ENCODE results near the gene FAM216B.
"Not testable (repeated sequence)": the region's sequence is repeated elsewhere in the genome, so short reads cannot be mapped to it uniquely, and the experiment has no call there.

The FAM216B gene

DNA sequence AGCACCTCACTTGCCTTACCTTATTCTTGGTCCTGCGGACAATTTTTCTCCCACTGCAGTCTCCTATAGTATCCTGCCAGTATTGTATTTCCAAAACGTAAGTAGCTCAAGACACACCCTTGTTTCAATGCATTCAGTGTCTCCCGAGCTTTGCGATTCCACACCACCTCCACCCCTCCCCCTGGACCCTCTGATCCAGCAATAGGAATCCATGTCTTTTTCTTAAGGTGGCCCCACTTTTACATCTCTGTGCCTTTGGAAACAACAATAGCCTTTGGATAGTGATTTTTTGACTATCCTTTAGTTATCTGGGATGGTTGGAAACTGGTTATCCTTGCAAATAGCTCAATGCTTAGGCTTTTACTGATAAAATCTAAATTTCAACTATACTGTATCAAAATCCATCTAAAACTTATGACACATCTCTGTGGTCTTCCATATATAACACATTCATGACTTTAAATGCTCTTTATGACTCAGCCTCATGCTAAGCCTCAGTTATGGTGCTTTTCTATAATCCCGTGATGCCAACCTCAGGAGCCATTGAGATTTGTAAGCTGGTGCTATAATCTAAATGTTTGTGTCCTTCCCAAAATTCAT is 27.1 kb downstream of the FAM216B start:
- Histone ChIP-seq H3K4me3 (ENCODE audit: low read length) (no peak overlapping the region), H3K9me3 (ENCODE audit: control insufficient read depth, low read length) (no peaks in the 10 kb centered on the region), H3K36me3 (ENCODE audit: control insufficient read depth, insufficient read depth, low read length) (no peaks in the 10 kb centered on the region), H3K4me1 (ENCODE audit: control insufficient read depth, insufficient read depth, low read length) (no peaks in the 10 kb centered on the region), H3K9ac (ENCODE audit: low read length) (no peak overlapping the region), H3K27me3 (ENCODE audit: control insufficient read depth, insufficient read depth, low read length) (no peaks in the 10 kb centered on the region)

DNA sequence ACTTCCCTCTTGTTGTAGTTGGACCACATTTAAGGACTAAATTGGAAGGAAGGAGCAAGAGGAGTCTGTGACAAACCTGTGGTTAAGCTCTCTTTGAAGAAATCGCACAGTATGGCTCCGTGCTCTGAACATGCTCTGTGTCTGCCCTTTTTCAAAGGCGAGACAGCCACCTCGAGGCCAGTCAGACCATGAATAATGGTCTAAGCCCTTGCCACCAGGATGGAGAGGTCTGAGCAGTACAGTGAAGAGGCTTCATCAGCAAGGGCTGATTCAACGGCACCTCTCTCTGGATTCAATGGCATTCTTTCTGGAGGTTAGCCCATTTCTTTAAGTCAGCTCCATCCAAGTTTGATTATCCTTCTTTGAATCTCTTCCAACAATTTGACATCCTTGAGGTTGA is 30.9 kb downstream of the FAM216B start:
- Histone ChIP-seq H3K9me3 (ENCODE audit: control insufficient read depth, low read length) (no peaks in the 10 kb centered on the region), H3K4me3 (ENCODE audit: low read length) (no peak overlapping the region), H3K27me3 (ENCODE audit: control insufficient read depth, insufficient read depth, low read length) (no peaks in the 10 kb centered on the region), H3K36me3 (ENCODE audit: control insufficient read depth, insufficient read depth, low read length) (no peaks in the 10 kb centered on the region), H3K9ac (ENCODE audit: low read length) (no peak overlapping the region), H3K4me1 (ENCODE audit: control insufficient read depth, insufficient read depth, low read length) (no peaks in the 10 kb centered on the region)

GRCh38 chr13:42814868-42815267 is 33.5 kb downstream of the FAM216B start:
- Histone ChIP-seq H3K27me3 (ENCODE audit: control insufficient read depth, insufficient read depth, low read length) (no peaks in the 10 kb centered on the region), H3K9ac (ENCODE audit: low read length) (no peak overlapping the region), H3K9me3 (ENCODE audit: control insufficient read depth, low read length) (no peaks in the 10 kb centered on the region), H3K4me3 (ENCODE audit: low read length) (no peak overlapping the region), H3K4me1 (ENCODE audit: control insufficient read depth, insufficient read depth, low read length) (no peaks in the 10 kb centered on the region), H3K36me3 (ENCODE audit: control insufficient read depth, insufficient read depth, low read length) (no peaks in the 10 kb centered on the region)

DNA sequence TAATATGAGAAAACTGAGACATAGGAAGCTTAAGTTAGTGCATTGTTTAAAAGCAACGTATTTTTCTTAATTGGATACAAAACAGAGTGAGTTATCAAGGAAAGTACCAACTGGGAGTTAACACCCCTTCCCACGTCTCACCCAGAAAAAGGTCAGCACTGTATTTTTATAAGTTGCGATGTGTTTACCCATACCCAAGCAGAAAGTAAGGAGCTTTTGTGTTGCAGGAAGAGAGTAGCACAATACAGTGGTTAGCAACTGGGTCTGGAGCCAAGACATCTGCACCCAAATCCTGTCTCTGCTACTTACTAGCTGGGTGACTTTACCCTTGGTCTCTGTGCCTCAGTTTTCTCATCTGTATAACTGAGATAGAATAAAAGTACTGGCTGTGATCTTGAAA is 34.3 kb downstream of the FAM216B start:
- no peaks in the 10 kb centered on the region for H3K4me1 ChIP-seq (ENCODE audit: control insufficient read depth, insufficient read depth, low read length)
- no peak overlapping the region for H3K4me3 ChIP-seq (ENCODE audit: low read length)
- no peak overlapping the region for H3K9ac ChIP-seq (ENCODE audit: low read length)
- H3K9me3 ChIP-seq (ENCODE audit: control insufficient read depth, low read length) = no peaks in the 10 kb centered on the region
- no peaks in the 10 kb centered on the region for H3K27me3 ChIP-seq (ENCODE audit: control insufficient read depth, insufficient read depth, low read length)
- no peaks in the 10 kb centered on the region for H3K36me3 ChIP-seq (ENCODE audit: control insufficient read depth, insufficient read depth, low read length)

DNA sequence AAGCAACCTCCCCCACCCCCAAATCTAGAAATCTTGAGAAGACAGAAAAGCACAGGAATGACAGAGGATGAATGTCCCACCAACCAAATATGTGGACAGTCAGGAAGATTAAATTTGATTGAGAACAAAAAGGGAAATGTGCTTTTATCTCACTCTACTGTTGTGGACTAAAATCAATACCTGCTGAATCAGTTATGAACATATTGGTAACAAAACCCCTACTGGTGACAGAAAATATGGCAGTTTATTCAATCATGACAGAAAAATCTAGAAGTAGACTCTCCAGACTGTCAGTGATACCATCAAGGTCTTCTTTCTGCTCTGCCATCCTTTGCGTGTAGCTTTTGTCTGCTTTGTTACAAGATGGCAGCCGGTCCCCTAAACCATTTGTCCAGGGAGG is 35.2 kb downstream of the FAM216B start:
- Histone ChIP-seq H3K4me1 (ENCODE audit: control insufficient read depth, insufficient read depth, low read length) (no peaks in the 10 kb centered on the region), H3K9ac (ENCODE audit: low read length) (no peak overlapping the region), H3K27me3 (ENCODE audit: control insufficient read depth, insufficient read depth, low read length) (no peaks in the 10 kb centered on the region), H3K36me3 (ENCODE audit: control insufficient read depth, insufficient read depth, low read length) (no peaks in the 10 kb centered on the region), H3K4me3 (ENCODE audit: low read length) (no peak overlapping the region), H3K9me3 (ENCODE audit: control insufficient read depth, low read length) (no peaks in the 10 kb centered on the region)

- not testable (repeated sequence) for H3K4me1 ChIP-seq (ENCODE audit: control insufficient read depth, insufficient read depth, low read length); H3K27me3 ChIP-seq (ENCODE audit: control insufficient read depth, insufficient read depth, low read length); H3K9me3 ChIP-seq (ENCODE audit: control insufficient read depth, low read length); H3K36me3 ChIP-seq (ENCODE audit: control insufficient read depth, insufficient read depth, low read length); H3K4me3 ChIP-seq (ENCODE audit: low read length); H3K9ac ChIP-seq (ENCODE audit: low read length)
Measured at GRCh38 chr13:42819687-42820086, 38.3 kb downstream of the FAM216B start.

GRCh38 chr13:42820451-42820850 is 39.1 kb downstream of the FAM216B start:
- Histone ChIP-seq H3K27me3 (ENCODE audit: control insufficient read depth, insufficient read depth, low read length) (no peaks in the 10 kb centered on the region), H3K36me3 (ENCODE audit: control insufficient read depth, insufficient read depth, low read length) (no peaks in the 10 kb centered on the region), H3K9me3 (ENCODE audit: control insufficient read depth, low read length) (no peaks in the 10 kb centered on the region), H3K9ac (ENCODE audit: low read length) (no peak overlapping the region), H3K4me3 (ENCODE audit: low read length) (no peak overlapping the region), H3K4me1 (ENCODE audit: control insufficient read depth, insufficient read depth, low read length) (no peaks in the 10 kb centered on the region)

DNA sequence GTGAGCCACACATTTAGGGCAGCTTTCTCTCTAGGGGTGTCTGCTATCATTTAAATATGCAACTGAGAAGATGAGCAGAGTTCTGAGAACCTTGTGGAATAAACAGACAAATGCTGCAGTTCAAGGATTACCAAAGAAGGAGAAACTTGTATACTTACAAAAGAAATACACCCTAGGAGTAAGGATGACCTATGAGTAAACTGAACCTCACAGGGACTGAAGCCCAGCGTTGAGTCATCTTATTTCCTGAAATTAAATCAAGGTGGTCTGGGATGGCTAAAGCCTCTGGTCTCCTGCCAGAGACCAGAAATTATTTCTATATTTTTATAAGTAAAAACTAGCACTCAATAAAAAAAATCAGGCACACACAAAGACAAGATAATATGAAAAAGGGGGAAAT is 40.1 kb downstream of the FAM216B start:
- no peak overlapping the region for H3K4me3 ChIP-seq (ENCODE audit: low read length)
- no peaks in the 10 kb centered on the region for H3K9me3 ChIP-seq (ENCODE audit: control insufficient read depth, low read length)
- H3K4me1 ChIP-seq (ENCODE audit: control insufficient read depth, insufficient read depth, low read length) = no peaks in the 10 kb centered on the region
- no peaks in the 10 kb centered on the region for H3K27me3 ChIP-seq (ENCODE audit: control insufficient read depth, insufficient read depth, low read length)
- H3K36me3 ChIP-seq (ENCODE audit: control insufficient read depth, insufficient read depth, low read length) = no peaks in the 10 kb centered on the region
- H3K9ac ChIP-seq (ENCODE audit: low read length) = no peak overlapping the region

GRCh38 chr13:42832341-42833096 is 51.1 kb downstream of the FAM216B start:
- H3K4me3 ChIP-seq (ENCODE audit: low read length) = no peak overlapping the region
- H3K4me1 ChIP-seq (ENCODE audit: control insufficient read depth, insufficient read depth, low read length) = no peaks in the 10 kb centered on the region
- no peaks in the 10 kb centered on the region for H3K27me3 ChIP-seq (ENCODE audit: control insufficient read depth, insufficient read depth, low read length)
- no peak overlapping the region for H3K9ac ChIP-seq (ENCODE audit: low read length)
- H3K9me3 ChIP-seq (ENCODE audit: control insufficient read depth, low read length) = no peaks in the 10 kb centered on the region
- H3K36me3 ChIP-seq (ENCODE audit: control insufficient read depth, insufficient read depth, low read length) = no peaks in the 10 kb centered on the region

DNA sequence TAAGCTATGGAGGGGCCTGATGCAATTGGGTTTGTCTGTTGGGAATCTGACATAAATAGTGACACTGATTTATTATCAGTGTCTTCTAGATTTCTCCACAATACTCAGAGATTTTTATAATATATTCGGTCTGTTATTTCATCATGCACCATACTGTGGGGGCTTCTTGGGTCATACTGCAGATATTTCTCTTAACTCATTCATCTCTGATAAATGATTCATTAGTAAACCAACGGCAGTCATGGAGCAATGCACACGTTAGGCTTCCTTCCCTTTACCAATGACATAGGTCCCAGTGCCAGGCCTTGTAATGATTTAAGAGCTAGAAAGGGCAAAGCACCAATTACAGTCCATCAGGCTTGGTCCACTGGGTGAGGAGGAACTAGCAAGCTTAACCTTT is 53.6 kb downstream of the FAM216B start:
- no peak overlapping the region for H3K4me3 ChIP-seq (ENCODE audit: low read length)
- no peaks in the 10 kb centered on the region for H3K4me1 ChIP-seq (ENCODE audit: control insufficient read depth, insufficient read depth, low read length)
- H3K9ac ChIP-seq (ENCODE audit: low read length) = no peak overlapping the region

DNA sequence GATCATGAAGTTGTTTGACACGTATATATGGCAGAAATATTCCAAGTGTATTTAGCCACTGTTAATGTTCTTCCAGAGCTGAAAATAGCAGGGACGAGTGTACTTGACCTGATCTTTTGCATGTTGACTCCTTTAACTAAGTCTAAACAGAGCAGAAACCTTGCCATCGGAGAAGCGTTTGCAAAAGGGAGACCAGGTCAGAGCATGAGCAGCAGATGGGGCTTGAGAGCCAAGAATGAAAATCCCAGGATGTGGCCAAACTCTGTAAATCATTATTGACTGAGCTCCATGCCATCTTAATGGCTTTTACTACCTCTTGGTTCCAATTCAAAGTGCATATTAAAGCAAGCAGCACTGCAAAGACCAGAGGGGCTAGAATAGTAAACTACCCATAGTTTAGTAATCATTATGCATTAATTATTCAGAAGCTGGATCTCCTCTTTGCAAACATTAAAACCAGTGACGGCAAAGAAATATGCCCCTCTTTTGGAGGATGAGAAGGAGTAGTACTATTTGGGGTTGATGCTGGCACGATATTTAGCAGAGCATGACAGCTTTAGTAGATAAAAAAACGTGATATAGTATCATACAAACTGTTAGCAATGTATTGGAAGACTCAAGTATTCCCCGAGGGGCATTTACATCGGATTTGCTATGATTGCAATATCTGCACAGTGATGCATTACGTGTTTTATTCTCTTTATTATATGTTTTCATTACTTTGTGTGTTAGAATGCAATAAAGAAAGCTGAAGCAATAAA is 55.7 kb downstream of the FAM216B start:
- no peak overlapping the region for H3K9ac ChIP-seq (ENCODE audit: low read length)

More for the DNA sequence above, 53.6 kb downstream of the FAM216B start:
- Histone ChIP-seq H3K27me3 (ENCODE audit: control insufficient read depth, insufficient read depth, low read length) (no peaks in the 10 kb centered on the region), H3K9me3 (ENCODE audit: control insufficient read depth, low read length) (no peaks in the 10 kb centered on the region), H3K36me3 (ENCODE audit: control insufficient read depth, insufficient read depth, low read length) (no peaks in the 10 kb centered on the region)

More for the DNA sequence above, 55.7 kb downstream of the FAM216B start:
- Histone ChIP-seq H3K27me3 (ENCODE audit: control insufficient read depth, insufficient read depth, low read length) (no peaks in the 10 kb centered on the region), H3K9me3 (ENCODE audit: control insufficient read depth, low read length) (no peaks in the 10 kb centered on the region), H3K4me3 (ENCODE audit: low read length) (no peak overlapping the region), H3K36me3 (ENCODE audit: control insufficient read depth, insufficient read depth, low read length) (no peaks in the 10 kb centered on the region), H3K4me1 (ENCODE audit: control insufficient read depth, insufficient read depth, low read length) (no peaks in the 10 kb centered on the region)
